Duodenal mucosa (tissue), 2 donors: Measurements from ENCODE around the gene HOXB2.
A peak's percentile ranks its signal among the peaks of the same experiment; 100 is the strongest.
"Not testable (repeated sequence)": the region's sequence is repeated elsewhere in the genome, so short reads cannot be mapped to it uniquely, and the experiment has no call there.

ENCODE experiments used
- H3K27ac ChIP-seq: one replicate; pipeline ENCODE4 v1.7.0; 2013; ENCODE audit warnings: low read depth, low read length
- H3K27me3 ChIP-seq, 2 donors: one replicate each; pipeline ENCODE4 v1.7.0; 2013; ENCODE audit warnings: low read length in 2 of 2, control low read depth in 1 of 2; ENCODE audit not compliant: insufficient read depth in 2 of 2, control insufficient read depth in 1 of 2
- H3K36me3 ChIP-seq, 2 donors: one replicate each; pipeline ENCODE4 v1.7.0; 2013; ENCODE audit warnings: low read length in 2 of 2, control low read depth in 1 of 2; ENCODE audit not compliant: insufficient read depth in 2 of 2, control insufficient read depth in 1 of 2
- H3K4me1 ChIP-seq, 2 donors: one replicate each; pipeline ENCODE4 v1.7.0; 2013; ENCODE audit warnings: low read length in 2 of 2, control low read depth in 1 of 2; ENCODE audit not compliant: insufficient read depth in 2 of 2, control insufficient read depth in 1 of 2
- H3K4me3 ChIP-seq, 2 donors: one replicate each; pipeline ENCODE4 v1.7.0; 2013; ENCODE audit warnings: low read length in 2 of 2, low read depth in 1 of 2
- H3K9ac ChIP-seq, 2 donors: one replicate each; pipeline ENCODE4 v1.7.0; 2013; ENCODE audit warnings: low read length in 2 of 2, low read depth in 1 of 2
- H3K9me3 ChIP-seq, 2 donors: one replicate each; pipeline ENCODE4 v1.7.0; 2013; ENCODE audit warnings: low read length in 2 of 2, control low read depth in 1 of 2; ENCODE audit not compliant: control insufficient read depth in 1 of 2

Gene HOXB2

DNA sequence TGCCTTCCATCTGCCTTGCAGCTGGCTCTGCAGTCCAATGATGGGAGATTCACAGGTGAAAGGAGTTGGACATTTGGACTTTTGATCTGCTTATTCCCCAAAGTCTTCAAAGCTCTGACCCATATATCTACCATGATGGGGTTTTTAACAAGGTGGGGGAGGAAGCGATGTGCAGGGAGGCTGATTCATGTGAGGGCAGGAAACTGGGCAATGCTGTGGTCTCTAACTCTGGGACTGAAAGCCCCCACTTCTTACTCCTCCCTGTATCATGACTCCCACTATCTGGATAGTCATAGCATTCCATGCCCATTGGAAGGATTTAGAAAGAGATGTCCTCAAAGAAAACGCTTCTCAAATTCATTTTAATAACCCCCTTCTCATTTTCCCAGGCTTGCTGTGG lies 30.4 kb downstream of the HOXB2 start:
- no peaks in the 10 kb centered on the region for H3K9me3 ChIP-seq
- no peak overlapping the region for H3K4me3 ChIP-seq
- H3K9ac ChIP-seq = no peak overlapping the region
- no peaks in the 10 kb centered on the region for H3K36me3 ChIP-seq
- no peak overlapping the region for H3K27ac ChIP-seq
- H3K4me1 ChIP-seq = peaks cover 6 to 12% of the 10 kb centered on the region in 2 donors
- peaks cover 0 to 6% of the 10 kb centered on the region in 2 donors for H3K27me3 ChIP-seq

DNA sequence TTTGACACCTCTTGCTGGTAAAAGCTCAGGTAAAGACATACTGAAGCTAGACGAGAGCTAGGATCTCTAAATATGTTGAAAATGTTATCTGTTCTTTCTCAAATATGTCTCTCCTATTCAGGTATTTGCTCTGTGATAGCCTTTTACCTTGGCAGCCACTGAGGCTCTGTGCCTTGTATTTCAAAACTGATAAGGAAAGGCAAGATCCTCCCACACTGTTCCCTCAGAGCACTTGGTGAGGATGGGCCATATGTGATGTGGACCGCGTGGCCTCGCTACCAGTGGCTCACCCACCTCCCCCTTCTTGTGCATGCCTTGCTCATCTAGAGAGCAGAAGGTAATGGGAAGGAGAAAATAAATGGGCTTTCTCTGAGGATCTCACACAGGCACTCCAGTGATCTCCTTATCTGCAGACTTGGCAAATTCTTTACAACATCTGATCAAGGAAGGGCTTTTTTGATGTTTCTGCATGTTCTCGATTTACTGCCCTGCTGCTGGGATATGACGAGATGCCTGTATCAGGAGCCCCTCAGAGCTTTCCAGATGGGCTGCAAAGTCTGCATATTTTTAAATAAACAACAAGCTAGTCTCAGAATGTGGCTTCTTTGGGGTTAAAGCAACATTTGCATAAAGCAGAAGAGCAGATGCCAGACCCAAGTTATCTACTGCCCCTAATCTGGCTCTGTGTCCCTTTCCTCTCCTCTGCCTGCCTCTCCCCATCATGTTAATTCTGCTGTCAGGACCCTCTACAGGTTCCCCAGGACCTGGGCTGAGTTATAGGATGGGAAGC lies 31.0 kb downstream of the HOXB2 start:
- Histone ChIP-seq H3K9me3 (no peaks in the 10 kb centered on the region), H3K9ac (no peak overlapping the region), H3K36me3 (no peaks in the 10 kb centered on the region), H3K27me3 (peaks cover 0 to 6% of the 10 kb centered on the region in 2 donors), H3K4me3 (no peak overlapping the region), H3K27ac (no peak overlapping the region), H3K4me1 (peaks cover 6 to 12% of the 10 kb centered on the region in 2 donors)

DNA sequence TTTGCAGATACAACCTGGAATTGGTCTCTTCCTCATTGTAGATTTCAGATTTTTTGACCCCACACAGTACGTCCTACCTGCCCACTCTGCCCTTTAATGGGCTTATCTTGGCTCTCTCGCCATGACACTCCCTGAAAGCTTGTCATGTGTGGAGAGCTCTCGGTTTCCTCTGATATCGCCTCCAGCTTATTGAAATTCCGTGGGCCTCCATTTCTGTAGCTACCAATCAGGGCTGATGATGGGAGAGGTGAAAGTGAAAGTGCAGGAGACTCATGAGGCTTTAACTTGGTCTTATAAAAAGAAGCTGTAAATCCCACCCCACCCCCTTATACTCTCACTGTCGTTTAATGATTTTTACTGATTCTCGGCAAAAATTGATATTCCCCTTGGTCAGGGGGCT lies 31.8 kb downstream of the HOXB2 start:
- no peaks in the 10 kb centered on the region for H3K36me3 ChIP-seq
- H3K9me3 ChIP-seq = no peaks in the 10 kb centered on the region
- H3K9ac ChIP-seq = no peak overlapping the region
- no peak overlapping the region for H3K27ac ChIP-seq
- peaks cover 0 to 6% of the 10 kb centered on the region in 2 donors for H3K27me3 ChIP-seq
- peak overlapping the region; percentile 10 to 38 for H3K4me3 ChIP-seq
- H3K4me1 ChIP-seq = peaks cover 6 to 12% of the 10 kb centered on the region in 2 donors

DNA sequence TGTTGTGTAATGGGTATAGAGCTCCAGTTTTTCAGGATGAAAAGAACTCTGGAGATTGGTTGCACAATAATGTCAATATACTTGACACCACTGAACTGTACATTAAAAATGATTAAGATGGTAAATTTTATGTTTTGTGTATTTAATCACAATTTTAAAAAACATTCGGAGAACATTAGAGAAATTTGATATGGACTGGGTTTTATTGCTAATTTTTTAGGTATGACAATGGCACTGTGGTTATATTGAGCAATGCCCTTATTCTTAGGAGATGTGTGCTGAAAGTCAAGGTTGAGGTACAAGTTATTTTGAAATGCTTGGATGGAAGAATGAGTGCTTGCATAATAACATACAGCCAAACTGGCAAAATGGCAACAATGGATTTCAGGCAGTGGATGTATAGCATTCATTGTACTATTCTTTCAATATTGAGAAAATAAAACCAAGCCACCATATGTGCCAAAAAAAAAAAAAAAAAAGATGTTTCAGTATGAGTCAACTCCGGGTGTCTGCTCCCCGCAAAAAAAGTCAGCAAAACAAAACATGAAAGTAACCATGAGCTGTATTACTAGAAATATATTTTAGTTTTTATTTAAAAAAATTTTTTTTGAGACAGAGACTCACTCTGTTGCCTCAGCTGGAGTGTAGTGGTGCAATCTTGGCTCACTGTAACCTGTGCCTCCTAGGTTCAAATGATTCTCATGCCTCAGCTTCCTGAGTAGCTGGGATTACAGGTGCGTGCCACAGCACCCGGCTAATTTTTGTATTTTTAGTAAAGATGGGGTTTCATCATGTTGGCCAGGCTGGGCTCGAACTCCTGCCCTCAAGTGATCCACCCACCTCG lies 33.9 kb downstream of the HOXB2 start:
- no peaks in the 10 kb centered on the region for H3K36me3 ChIP-seq
- no peaks in the 10 kb centered on the region for H3K9me3 ChIP-seq
- H3K4me1 ChIP-seq = peaks cover 6 to 12% of the 10 kb centered on the region in 2 donors
- H3K9ac ChIP-seq = no peak overlapping the region
- no peak overlapping the region for H3K4me3 ChIP-seq
- H3K27ac ChIP-seq = no peak overlapping the region
- H3K27me3 ChIP-seq = peaks cover 3 to 6% of the 10 kb centered on the region in 2 donors

DNA sequence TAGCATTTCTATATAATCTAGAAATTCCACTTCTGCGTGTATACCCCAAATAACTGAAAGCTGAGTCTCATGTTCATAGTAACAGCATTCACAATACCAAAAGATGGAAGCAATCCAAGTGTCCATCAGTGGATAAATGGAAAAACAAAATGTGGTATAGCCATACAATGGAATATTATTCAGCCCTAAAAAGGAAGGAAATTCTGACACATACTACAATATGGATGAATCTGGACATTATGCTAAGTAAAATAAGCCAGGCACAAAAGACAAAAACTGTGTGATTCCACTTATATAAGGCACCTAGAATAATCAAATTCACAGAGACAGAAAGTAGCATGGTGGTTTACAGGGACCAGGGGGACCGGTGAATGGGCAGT lies 34.5 kb downstream of the HOXB2 start:
- Histone ChIP-seq H3K4me1 (peaks cover 6 to 12% of the 10 kb centered on the region in 2 donors), H3K4me3 (no peak overlapping the region), H3K27ac (no peak overlapping the region), H3K27me3 (peaks cover 3 to 6% of the 10 kb centered on the region in 2 donors), H3K9ac (no peak overlapping the region), H3K36me3 (no peaks in the 10 kb centered on the region), H3K9me3 (no peaks in the 10 kb centered on the region)

DNA sequence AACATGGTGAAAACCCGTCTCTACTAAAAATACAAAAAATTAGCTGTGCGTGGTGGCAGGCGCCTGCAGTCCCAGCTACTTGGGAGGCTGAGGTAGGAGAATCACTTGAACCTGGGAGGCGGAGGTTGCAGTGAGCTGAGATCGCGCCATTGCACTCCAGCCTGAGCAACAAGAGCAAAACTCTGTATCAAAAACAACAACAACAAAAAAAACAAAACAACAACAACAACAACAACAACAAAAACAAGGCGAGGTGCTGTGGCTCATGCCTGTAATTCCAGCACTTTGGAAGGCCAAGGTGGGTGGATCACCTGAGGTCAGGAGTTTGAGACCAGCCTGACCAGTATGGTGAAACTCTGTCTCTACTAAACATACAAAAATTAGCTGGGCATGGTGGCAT lies 35.2 kb downstream of the HOXB2 start:
- peaks cover 6 to 12% of the 10 kb centered on the region in 2 donors for H3K4me1 ChIP-seq
- not testable (repeated sequence) for H3K9me3 ChIP-seq, H3K27ac ChIP-seq, H3K9ac ChIP-seq, H3K4me3 ChIP-seq, H3K36me3 ChIP-seq, H3K27me3 ChIP-seq

DNA sequence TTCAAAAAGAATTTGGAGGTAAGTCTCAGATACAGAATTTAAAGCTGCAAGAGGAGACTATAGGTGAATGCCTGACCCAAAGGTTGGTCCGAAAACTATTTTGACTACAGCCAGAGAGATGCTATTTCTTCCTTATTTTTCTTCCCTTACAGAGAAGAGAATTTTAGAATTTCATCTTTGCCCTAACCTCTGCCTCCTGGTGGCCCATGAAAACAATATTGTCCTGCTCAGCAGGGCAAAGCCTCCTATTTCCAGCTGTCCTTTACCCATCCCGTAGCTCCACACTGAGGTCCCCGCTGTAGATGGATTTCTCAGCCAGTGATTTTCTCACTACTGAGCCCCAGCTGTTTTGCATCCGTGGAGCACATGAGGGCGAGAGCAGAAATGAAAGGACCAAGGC lies 38.7 kb downstream of the HOXB2 start:
- H3K27me3 ChIP-seq = peaks cover 3 to 12% of the 10 kb centered on the region in 2 donors
- peaks cover 0 to 3% of the 10 kb centered on the region in 2 donors for H3K4me1 ChIP-seq

DNA sequence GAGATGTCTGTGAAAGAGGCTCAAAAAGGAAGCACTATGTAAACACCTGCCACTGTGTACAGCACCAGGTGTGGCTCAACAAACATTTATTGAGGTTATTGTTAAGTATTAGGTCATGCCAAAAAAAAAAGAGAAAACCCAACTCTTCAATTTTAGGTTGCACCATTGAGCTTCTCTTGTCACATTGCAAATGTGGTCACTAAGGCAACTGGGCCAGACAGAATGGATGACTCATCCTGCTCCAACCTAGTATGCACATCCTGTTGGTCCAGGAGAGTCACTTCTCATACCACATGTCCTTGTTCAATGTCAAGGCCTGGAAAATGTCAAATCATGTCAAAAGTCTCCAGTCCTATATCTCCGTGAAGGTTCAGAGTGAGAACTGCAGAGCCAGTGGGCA lies 39.1 kb downstream of the HOXB2 start:
- no peaks in the 10 kb centered on the region for H3K36me3 ChIP-seq
- H3K9ac ChIP-seq = no peak overlapping the region
- no peaks in the 10 kb centered on the region for H3K9me3 ChIP-seq
- H3K4me1 ChIP-seq = peaks cover 0 to 4% of the 10 kb centered on the region in 2 donors
- H3K27ac ChIP-seq = no peak overlapping the region
- no peak overlapping the region for H3K4me3 ChIP-seq
- H3K27me3 ChIP-seq = peaks cover 3 to 17% of the 10 kb centered on the region in 2 donors

More for the DNA sequence above, 38.7 kb downstream of the HOXB2 start:
- Histone ChIP-seq H3K4me3 (no peak overlapping the region), H3K36me3 (no peaks in the 10 kb centered on the region), H3K9me3 (no peaks in the 10 kb centered on the region), H3K27ac (no peak overlapping the region), H3K9ac (no peak overlapping the region)

DNA sequence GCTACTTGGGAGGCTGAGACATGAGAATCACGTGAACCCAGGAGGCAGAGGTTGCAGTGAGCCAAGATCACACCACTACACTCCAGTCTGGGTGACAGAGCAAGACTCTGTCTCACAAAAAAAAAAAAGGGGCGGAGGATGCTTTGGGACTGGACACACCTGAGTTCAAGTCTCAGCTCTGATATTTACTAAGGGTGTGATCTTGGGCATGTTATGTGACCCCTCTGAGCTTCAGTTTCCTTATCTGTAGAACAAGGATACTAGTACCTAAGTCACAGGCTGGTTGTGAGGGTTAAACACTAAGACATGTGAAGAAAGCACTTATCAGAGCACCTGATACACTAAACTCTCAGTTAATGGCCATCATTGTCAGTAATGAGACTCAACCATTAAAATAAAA lies 40.0 kb downstream of the HOXB2 start:
- Histone ChIP-seq H3K4me3 (no peak overlapping the region), H3K4me1 (peaks cover 0 to 4% of the 10 kb centered on the region in 2 donors), H3K9ac (no peak overlapping the region), H3K27me3 (peaks cover 3 to 23% of the 10 kb centered on the region in 2 donors), H3K27ac (no peak overlapping the region), H3K36me3 (no peaks in the 10 kb centered on the region), H3K9me3 (no peaks in the 10 kb centered on the region)

DNA sequence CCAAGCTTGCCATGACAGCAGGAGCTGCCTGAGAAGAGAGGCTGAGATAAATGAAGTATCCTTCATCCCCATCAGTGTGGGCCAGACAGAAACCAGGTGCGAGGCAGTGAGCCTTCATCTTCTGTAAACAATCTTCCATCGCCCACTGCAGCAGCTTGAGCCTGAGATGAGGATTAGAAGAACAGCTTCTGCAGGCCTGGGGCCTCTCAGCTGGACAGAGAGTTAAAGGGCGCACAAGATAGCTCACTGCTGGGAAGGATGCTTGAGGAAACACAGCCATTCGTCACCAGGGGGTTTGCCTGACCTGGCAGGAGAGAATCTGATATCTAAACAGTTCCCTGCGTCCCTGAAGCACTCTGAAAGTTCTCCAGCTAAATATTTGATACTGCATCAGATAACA lies 41.2 kb downstream of the HOXB2 start:
- Histone ChIP-seq H3K4me3 (no peak overlapping the region), H3K27me3 (peaks cover 3 to 23% of the 10 kb centered on the region in 2 donors), H3K4me1 (peaks cover 0 to 4% of the 10 kb centered on the region in 2 donors), H3K9me3 (no peaks in the 10 kb centered on the region), H3K27ac (no peak overlapping the region), H3K36me3 (no peaks in the 10 kb centered on the region), H3K9ac (no peak overlapping the region)
